Mesothelial cell of epicardium (in vitro differentiated cells): Measurements from ENCODE around the gene CUBN. TPM values are rescaled to one million over a fixed set of nuclear protein-coding genes. Genes with fewer than 3 reads are reported as not detected.

Source experiments
- DNase-seq, 2 experiments: peaks; one replicate each; pipeline ENCODE4 v3.0.0; 2021; ENCODE audit warnings: low spot score in 2 of 2; ENCODE audit not compliant: unreplicated experiment in 2 of 2
- H3K27ac Mint-ChIP-seq: 2 replicates; pipeline ENCODE4 v1.8.0; 2021; ENCODE audit warnings: mixed read lengths
- H3K27me3 Mint-ChIP-seq: 2 replicates; pipeline ENCODE4 v1.8.0; 2021; ENCODE audit warnings: low read depth, mixed read lengths
- H3K36me3 Mint-ChIP-seq: 2 replicates; pipeline ENCODE4 v1.8.0; 2021; ENCODE audit warnings: mixed read lengths
- H3K4me1 Mint-ChIP-seq: 2 replicates; pipeline ENCODE4 v1.8.0; 2021; ENCODE audit warnings: mixed read lengths
- H3K4me3 Mint-ChIP-seq: 2 replicates; pipeline ENCODE4 v1.8.0; 2021; ENCODE audit warnings: mild to moderate bottlenecking, moderate library complexity, mixed read lengths
- H3K9me3 Mint-ChIP-seq: 2 replicates; pipeline ENCODE4 v1.8.0; 2021; ENCODE audit warnings: mixed read lengths
- CTCF ChIP-seq: fragments of 200-600 bp; sonication (generic); IDR thresholded peaks from one replicate; pipeline ENCODE4 v1.5.0; 2021; ENCODE audit warnings: antibody characterized with exemption; ENCODE audit not compliant: unreplicated experiment
- total RNA-seq: library from RNA; stranded (reverse); gene quantifications from 3 replicates; pipeline ENCODE4 v1.2.1, GENCODE V29; 2021

The CUBN gene
- total RNA-seq, 1 donor from 2014 or later, result 1.5 TPM

- peak overlapping the region; percentile 44 for H3K27ac Mint-ChIP-seq
- DNase-seq, result no peak
- no peaks in the 10 kb centered on the region for H3K9me3 Mint-ChIP-seq
- H3K4me3 Mint-ChIP-seq, result no peak overlapping the region
- no peaks in the 10 kb centered on the region for H3K36me3 Mint-ChIP-seq
- TF ChIP-seq CTCF, result no peak
- H3K27me3 Mint-ChIP-seq, result no peaks in the 10 kb centered on the region
- peaks cover 26% of the 10 kb centered on the region for H3K4me1 Mint-ChIP-seq
These were observed 273.0 kb downstream of the CUBN start for GRCh38 chr10:16856567-16856966.

- no peak for DNase-seq
- Mint-ChIP-seq H3K27me3 (no peaks in the 10 kb centered on the region), H3K4me3 (no peak overlapping the region), H3K9me3 (no peaks in the 10 kb centered on the region), H3K27ac (no peak overlapping the region), H3K4me1 (peaks cover 26% of the 10 kb centered on the region), H3K36me3 (no peaks in the 10 kb centered on the region)
- no peak for TF ChIP-seq CTCF
These were observed 273.5 kb downstream of the CUBN start for GRCh38 chr10:16856092-16856491.

DNA sequence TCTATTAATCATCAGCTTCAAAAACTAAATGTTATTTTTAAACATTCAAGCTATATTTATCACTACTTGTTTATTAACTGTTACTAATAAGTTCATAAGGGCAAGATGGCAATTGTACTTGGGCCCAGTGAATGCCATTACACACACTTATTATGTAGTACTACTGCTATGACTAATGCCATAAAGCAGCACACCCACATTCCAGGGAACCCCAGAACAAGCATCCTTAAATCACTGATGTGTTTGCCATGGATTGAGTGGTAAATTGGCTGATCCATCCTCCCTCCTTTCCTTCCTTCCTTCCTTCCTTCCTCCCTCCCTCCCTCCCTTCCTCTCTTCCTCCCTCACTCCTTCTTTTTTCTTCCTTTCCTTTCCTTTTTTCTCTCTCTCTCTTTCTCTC, 275.0 kb downstream of the CUBN start:
- no peaks in the 10 kb centered on the region for H3K36me3 Mint-ChIP-seq

DNA sequence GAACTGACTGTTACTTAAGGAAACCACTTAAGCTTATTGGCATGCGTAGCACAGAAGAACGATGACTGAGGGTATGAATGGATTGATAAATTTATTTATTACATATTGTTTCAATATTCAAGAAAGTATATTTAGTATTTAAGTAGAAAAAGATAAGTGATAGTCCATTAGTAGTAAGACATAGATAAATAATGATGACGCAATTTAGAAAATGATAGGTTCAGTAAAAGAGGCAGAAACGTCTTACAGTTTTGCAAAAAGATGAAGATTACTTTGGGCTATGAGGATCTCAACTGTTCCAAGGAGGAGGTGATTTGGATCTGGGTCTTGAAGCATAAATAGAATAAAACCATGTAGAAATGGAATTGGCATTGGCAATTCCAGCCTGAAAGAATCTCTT, 275.8 kb downstream of the CUBN start:
- no peak for TF ChIP-seq CTCF
- Mint-ChIP-seq H3K4me1 (peaks cover 31% of the 10 kb centered on the region), H3K36me3 (no peaks in the 10 kb centered on the region), H3K27me3 (no peaks in the 10 kb centered on the region), H3K4me3 (no peak overlapping the region), H3K27ac (no peak overlapping the region), H3K9me3 (no peaks in the 10 kb centered on the region)
- DNase-seq, result no peak

More for the DNA sequence above, 275.0 kb downstream of the CUBN start:
- TF ChIP-seq CTCF, result no peak
- peaks cover 26% of the 10 kb centered on the region for H3K4me1 Mint-ChIP-seq
- no peak for DNase-seq
- H3K9me3 Mint-ChIP-seq, result no peaks in the 10 kb centered on the region
- no peaks in the 10 kb centered on the region for H3K27me3 Mint-ChIP-seq
- H3K4me3 Mint-ChIP-seq, result no peak overlapping the region
- H3K27ac Mint-ChIP-seq, result no peak overlapping the region

DNA sequence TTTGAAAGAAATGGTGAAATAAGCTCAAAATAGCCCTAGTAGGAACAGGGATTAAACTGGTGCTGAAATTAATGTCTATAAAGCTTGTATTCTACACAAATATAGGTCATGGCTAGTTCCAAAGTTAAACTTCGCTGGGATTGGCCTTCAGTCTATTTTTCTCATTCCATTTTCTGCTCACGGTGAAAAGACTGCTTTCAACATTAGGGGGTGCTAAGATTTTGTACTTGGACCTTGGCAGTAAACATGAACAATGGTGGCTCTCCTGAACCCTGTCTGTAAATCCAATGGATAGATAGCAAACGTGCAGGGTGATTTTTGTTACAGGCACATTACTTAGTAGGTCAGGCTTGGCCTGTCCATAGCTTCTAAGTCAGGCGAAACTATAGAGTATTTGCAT, 276.4 kb downstream of the CUBN start:
- no peaks in the 10 kb centered on the region for H3K9me3 Mint-ChIP-seq
- no peak overlapping the region for H3K27ac Mint-ChIP-seq
- H3K36me3 Mint-ChIP-seq, result no peaks in the 10 kb centered on the region
- TF ChIP-seq CTCF, result no peak
- no peak overlapping the region for H3K4me3 Mint-ChIP-seq
- no peaks in the 10 kb centered on the region for H3K27me3 Mint-ChIP-seq
- peaks cover 33% of the 10 kb centered on the region for H3K4me1 Mint-ChIP-seq
- no peak for DNase-seq

GRCh38 chr10:16852624-16853023, 277.0 kb downstream of the CUBN start:
- no peak overlapping the region for H3K4me3 Mint-ChIP-seq
- TF ChIP-seq CTCF, result no peak
- no peaks in the 10 kb centered on the region for H3K27me3 Mint-ChIP-seq
- no peaks in the 10 kb centered on the region for H3K9me3 Mint-ChIP-seq
- DNase-seq, result no peak
- H3K27ac Mint-ChIP-seq, result no peak overlapping the region
- peaks cover 32% of the 10 kb centered on the region for H3K4me1 Mint-ChIP-seq
- H3K36me3 Mint-ChIP-seq, result no peaks in the 10 kb centered on the region
